ENCODE data around the gene TMBIM1.

TMBIM1 gene

DNA sequence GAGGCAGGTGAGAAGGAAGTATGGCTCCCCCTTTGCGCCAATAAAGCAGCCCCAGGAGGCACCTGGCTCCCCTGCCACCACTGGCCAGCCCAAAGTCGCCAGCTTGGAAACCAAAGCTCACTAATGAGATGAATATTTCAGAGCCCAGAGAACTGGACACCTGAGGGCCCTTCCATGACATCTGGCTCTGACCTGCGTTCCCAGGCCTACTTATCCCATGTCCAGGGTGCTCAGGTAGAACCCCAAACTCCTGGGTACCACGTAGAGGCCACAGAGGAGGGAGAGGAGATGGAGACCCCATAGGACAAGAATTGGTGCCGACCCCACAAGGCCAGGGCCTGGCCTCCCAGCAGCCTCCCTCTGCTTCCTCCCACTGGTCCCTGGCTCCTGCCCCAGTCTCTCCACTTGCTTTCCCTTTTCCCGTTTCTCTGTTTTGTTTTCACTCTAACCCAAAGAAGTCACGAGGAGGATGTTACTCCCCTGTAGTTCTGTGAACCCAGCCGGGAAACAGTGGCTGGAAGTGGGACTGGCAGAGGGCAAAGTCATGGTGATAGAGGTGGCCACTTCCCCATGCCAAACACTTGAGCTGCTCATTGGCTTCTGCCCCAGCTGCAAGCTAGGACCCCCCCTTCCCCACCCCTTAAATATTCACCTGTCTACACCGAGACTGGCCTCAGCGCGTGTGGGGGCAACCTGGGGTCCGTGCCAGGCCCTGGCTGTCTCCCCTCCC lies 820 bp downstream of the TMBIM1 start:
- TF ChIP-seq CTCF (IDR thresholded peaks at IDR 0.05; ENCODE audit: insufficient read depth, low read depth, low read length, missing control alignments) = no peak
- H3K4me3 ChIP-seq (ENCODE audit: low read depth, low read length) = peak overlapping the region; percentile 66
- no peak for DNase-seq (ENCODE audit: low read depth)

- DNase-seq (ENCODE audit: low read depth) = peak; percentile 89
- H3K4me3 ChIP-seq (ENCODE audit: low read depth, low read length) = peak overlapping the region; percentile 66
- no peak for TF ChIP-seq CTCF (IDR thresholded peaks at IDR 0.05; ENCODE audit: insufficient read depth, low read depth, low read length, missing control alignments)
Observed at GRCh38 chr2:218290316-218291261, 1.7 kb downstream of the TMBIM1 start.

DNA sequence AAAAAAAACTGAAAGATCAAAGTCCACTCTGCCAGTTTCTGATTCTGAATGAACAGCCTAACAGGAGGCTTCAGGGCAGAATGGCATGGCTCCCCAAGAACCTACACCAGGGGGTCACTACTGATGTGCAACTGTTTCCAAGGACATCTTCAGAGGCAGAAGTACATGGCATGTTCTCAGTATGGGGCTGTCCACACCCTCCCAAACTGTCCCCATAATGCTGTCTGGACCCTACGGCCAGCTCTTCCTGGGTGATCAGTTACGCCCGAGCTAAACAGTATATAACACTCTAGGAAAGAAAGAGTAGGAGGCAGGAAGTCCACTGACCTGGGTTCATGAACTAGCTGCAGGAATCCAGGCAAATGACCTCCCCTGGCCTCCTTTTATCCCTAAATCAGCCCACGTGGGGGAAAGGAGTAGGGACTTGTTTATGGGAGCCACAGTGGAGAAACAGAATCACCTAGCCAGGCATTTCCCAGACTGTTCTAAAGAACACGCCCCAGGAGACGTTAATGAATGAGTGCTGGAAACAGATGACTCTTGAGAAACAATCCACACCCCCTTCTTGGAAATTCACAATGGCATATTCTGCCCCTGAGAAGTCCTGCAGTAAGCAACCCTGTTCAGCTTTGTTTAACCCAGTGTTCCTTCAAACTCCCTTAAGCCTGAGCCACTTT lies 2.5 kb downstream of the TMBIM1 start:
- no peak for TF ChIP-seq CTCF (IDR thresholded peaks at IDR 0.05; ENCODE audit: insufficient read depth, low read depth, low read length, missing control alignments)
- no peak overlapping the region for H3K4me3 ChIP-seq (ENCODE audit: low read depth, low read length)
- no peak for DNase-seq (ENCODE audit: low read depth)

DNA sequence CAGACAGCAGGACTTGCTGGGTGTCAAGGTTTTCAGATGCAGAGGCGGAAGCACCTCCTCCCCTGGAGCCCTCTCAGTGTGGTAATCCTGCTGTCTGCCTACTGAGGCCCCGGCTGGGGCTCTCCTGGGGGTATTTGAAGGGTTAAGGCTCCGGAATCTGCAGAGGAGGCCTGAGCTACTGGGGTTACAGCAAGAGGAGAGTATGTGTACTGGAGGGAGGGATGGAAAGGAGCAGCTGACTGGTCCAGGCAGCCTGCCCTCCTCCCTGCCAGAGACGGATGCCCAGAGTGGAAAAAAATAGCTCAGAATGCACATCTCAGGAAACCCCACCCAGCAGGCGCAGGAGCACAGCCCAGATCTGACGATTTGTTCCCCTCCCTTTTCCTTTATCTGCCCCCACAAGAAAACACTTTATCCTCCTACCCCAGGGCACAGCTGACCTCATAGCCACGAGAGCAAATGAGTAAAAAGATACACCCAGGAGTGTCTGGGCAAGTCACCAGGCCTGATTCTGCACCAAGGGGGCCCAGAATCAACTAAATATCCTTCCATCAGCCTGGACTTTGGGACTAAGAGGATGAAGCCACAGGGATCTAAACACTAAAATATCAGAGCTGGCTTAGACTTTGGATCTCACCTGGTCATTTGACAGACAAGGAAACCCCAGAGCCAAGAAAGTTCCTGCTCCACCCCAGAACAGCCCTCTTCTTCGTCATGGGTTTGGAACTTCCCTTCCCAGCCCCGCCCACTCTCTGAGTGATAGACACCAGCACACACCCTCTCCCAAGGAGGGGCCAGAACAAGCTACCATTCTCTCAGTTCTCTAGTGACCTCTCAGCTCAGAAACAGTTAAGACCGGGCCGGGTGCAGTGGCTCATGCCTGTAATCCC lies 5.5 kb downstream of the TMBIM1 start:
- peak overlapping the region; percentile 77 for H3K4me3 ChIP-seq (ENCODE audit: low read depth, low read length)
- TF ChIP-seq CTCF (IDR thresholded peaks at IDR 0.05; ENCODE audit: insufficient read depth, low read depth, low read length, missing control alignments) = no peak
- DNase-seq (ENCODE audit: low read depth) = peak; percentile 90

GRCh38 chr2:218285604-218286003 lies 6.7 kb downstream of the TMBIM1 start:
- TF ChIP-seq CTCF (IDR thresholded peaks at IDR 0.05; ENCODE audit: insufficient read depth, low read depth, low read length, missing control alignments) = no peak
- peak overlapping the region; percentile 77 for H3K4me3 ChIP-seq (ENCODE audit: low read depth, low read length)
- no peak for DNase-seq (ENCODE audit: low read depth)

Data from GM12865 (cell line).